Left ventricle myocardium inferior (tissue), 1 donor: ENCODE results near the gene BCAS3. TPM values are rescaled to one million over a fixed set of nuclear protein-coding genes. Genes with fewer than 3 reads are reported as not detected.

ENCODE experiments used
- DNase-seq: peaks from one replicate; pipeline ENCODE4 v3.0.0-alpha.2; 2020
- H3K27ac ChIP-seq: fragments of 200-600 bp; replicated peaks from 2 replicates; pipeline ENCODE4 v1.8.0; 2021
- H3K27me3 ChIP-seq: fragments of 200-600 bp; 2 replicates; pipeline ENCODE4 v1.8.0; 2021; ENCODE audit warnings: low read depth
- H3K36me3 ChIP-seq: fragments of 200-600 bp; 2 replicates; pipeline ENCODE4 v1.8.0; 2021
- H3K4me1 ChIP-seq: fragments of 200-600 bp; 2 replicates; pipeline ENCODE4 v1.8.0; 2021
- H3K4me3 ChIP-seq: fragments of 200-600 bp; 2 replicates; pipeline ENCODE4 v1.8.0; 2021; ENCODE audit warnings: mild to moderate bottlenecking, moderate library complexity
- H3K9me3 ChIP-seq: fragments of 200-600 bp; replicated peaks from 2 replicates; pipeline ENCODE4 v1.8.0; 2021
- CTCF ChIP-seq: fragments of 200-600 bp; IDR thresholded peaks from 2 replicates; pipeline ENCODE4 v1.8.0; 2021; ENCODE audit warnings: antibody characterized with exemption, mild to moderate bottlenecking, borderline replicate concordance
- intact Hi-C: fragments of 100-400 bp; cut with micrococcal nuclease; formaldehyde crosslinking; loops from one replicate; pipeline ENCODE4 v1.11.0; 2022
- total RNA-seq: library from RNA; stranded (reverse); fragmentation: NEBNext Ultra II Directional; extraction: Animal tissue kit (Norgen Biotek cat#: 25700); gene quantifications from one replicate; pipeline ENCODE4 v1.2.1, GENCODE V29; 2021
- donor health status: DM: no; HTN: yes; CAD: no; lungs with severe emphysema.

BCAS3 gene
- total RNA-seq, 1 donor from 2014 or later, result 16.5 TPM

- intact Hi-C loops, result no loop called here
- no peaks in the 10 kb centered on the region for H3K9me3 ChIP-seq
- peaks cover 84% of the 10 kb centered on the region for H3K27me3 ChIP-seq
- H3K27ac ChIP-seq, result no peak overlapping the region
- no peak overlapping the region for H3K4me3 ChIP-seq
- H3K36me3 ChIP-seq, result no peaks in the 10 kb centered on the region
- no peak for TF ChIP-seq CTCF
- no peak for DNase-seq
- H3K4me1 ChIP-seq, result peaks cover under 1% of the 10 kb centered on the region
Observed at GRCh38 chr17:61422116-61422799, 744.6 kb downstream of the BCAS3 start.

- TF ChIP-seq CTCF, result no peak
- no peak overlapping the region for H3K27ac ChIP-seq
- H3K4me3 ChIP-seq, result no peak overlapping the region
- DNase-seq, result no peak
- H3K27me3 ChIP-seq, result peaks cover 90% of the 10 kb centered on the region
- intact Hi-C loops, result no loop called here
- H3K9me3 ChIP-seq, result no peaks in the 10 kb centered on the region
- H3K4me1 ChIP-seq, result no peaks in the 10 kb centered on the region
- no peaks in the 10 kb centered on the region for H3K36me3 ChIP-seq
Observed at GRCh38 chr17:61422869-61423268, 745.2 kb downstream of the BCAS3 start.

GRCh38 chr17:61423967-61424649 lies 746.5 kb downstream of the BCAS3 start:
- Histone ChIP-seq H3K36me3 (no peaks in the 10 kb centered on the region), H3K27ac (no peak overlapping the region), H3K9me3 (no peaks in the 10 kb centered on the region), H3K4me3 (no peak overlapping the region), H3K27me3 (peaks cover 90% of the 10 kb centered on the region), H3K4me1 (no peaks in the 10 kb centered on the region)
- intact Hi-C loops, result no loop called here
- no peak for TF ChIP-seq CTCF
- DNase-seq, result no peak

DNA sequence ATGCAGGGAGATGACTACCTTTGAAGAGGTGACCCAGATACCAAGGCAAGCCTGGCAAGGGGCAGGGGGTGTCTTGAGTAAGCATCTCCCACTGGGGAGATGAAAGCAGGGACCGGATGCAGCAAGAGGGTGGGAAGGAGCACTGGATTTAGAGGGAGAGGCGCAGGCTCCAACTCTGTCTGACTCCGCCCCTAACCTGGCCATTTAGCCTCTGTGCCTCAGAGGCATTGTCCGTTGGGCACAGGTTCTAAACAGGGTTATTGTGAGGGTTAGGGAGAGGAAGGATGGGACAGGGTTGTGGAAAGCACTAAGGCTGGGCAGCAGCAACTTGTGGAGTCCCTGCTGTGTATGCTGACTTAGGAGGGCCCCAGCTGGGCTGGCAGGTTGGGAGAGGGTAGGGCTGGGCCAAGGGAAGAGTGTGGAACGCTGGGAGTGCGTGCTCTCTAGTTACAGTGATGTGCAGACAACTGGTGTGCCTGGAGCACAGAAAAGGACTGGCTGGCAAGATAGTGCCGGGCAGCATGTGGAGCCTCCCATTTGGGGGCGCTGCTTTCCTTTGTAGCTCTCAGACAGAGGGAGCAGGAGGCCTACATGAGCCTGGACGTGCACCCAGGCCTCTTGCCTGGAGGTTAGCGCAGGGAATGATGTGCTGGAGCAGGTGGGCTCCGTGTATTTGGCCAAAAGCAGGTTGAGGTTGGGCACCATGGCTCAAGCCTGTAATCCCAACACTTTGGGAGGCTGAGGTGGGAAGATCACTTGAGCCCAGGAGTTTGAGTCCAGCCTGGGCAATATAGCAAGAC lies 748.2 kb downstream of the BCAS3 start:
- DNase-seq, result no peak
- no peaks in the 10 kb centered on the region for H3K4me1 ChIP-seq
- no peaks in the 10 kb centered on the region for H3K9me3 ChIP-seq
- no peak overlapping the region for H3K4me3 ChIP-seq
- TF ChIP-seq CTCF, result no peak
- peaks cover 81% of the 10 kb centered on the region for H3K27me3 ChIP-seq
- no peaks in the 10 kb centered on the region for H3K36me3 ChIP-seq
- H3K27ac ChIP-seq, result no peak overlapping the region
- intact Hi-C loops, result no loop called here

- intact Hi-C loops, result no loop called here
- no peak for TF ChIP-seq CTCF
Observed at GRCh38 chr17:61426482-61427304, 749.0 kb downstream of the BCAS3 start.

More at GRCh38 chr17:61426482-61427304, 749.0 kb downstream of the BCAS3 start:
- Histone ChIP-seq H3K4me3 (no peak overlapping the region), H3K36me3 (no peaks in the 10 kb centered on the region), H3K9me3 (no peaks in the 10 kb centered on the region), H3K27me3 (peaks cover 75% of the 10 kb centered on the region), H3K4me1 (no peaks in the 10 kb centered on the region), H3K27ac (no peak overlapping the region)
- no peak for DNase-seq
